ENCODE measurements around the gene GJB3.

GJB3 gene

GRCh38 chr1:34781071-34781843, at the start of gene GJB3:
GJB3 (plus strand) TSS chr1:34781214; CDS start chr1:34784763, 3,549 bp downstream.
- TF ChIP-seq EGR1 (IDR thresholded peaks at IDR 0.05) (peak; percentile 71), TEAD4 (IDR thresholded peaks at IDR 0.05) (no peak), CREB1 (IDR thresholded peaks at IDR 0.05; ENCODE audit: low read depth) (no peak), USF1 (IDR thresholded peaks at IDR 0.05) (no peak), EP300 (IDR thresholded peaks at IDR 0.05; ENCODE audit: borderline replicate concordance) (no peak; the same call in 1 of the 2 replicates), FOXM1 (IDR thresholded peaks at IDR 0.05; ENCODE audit: borderline replicate concordance, low read depth) (no peak), TCF12 (IDR thresholded peaks at IDR 0.05; ENCODE audit: low read depth) (0 out of 2 replicates have a peak, but pooled peaks have one; percentile 39), ZBTB7A (IDR thresholded peaks at IDR 0.05; ENCODE audit: low read depth) (no peak; the same call in 1 of the 2 replicates), TAF1 (IDR thresholded peaks at IDR 0.05; ENCODE audit: low read depth) (no peak), REST (IDR thresholded peaks at IDR 0.05; ENCODE audit: low read depth) (no peak), YY1 (IDR thresholded peaks at IDR 0.05; ENCODE audit: low read depth) (no peak), NFIC (IDR thresholded peaks at IDR 0.05) (peak; percentile 33; the same call in 1 of the 2 replicates), CEBPB (IDR thresholded peaks at IDR 0.05) (no peak), RAD21 (IDR thresholded peaks at IDR 0.05; ENCODE audit: low read depth) (no peak), MAX (IDR thresholded peaks at IDR 0.05) (0 out of 2 replicates have a peak, but pooled peaks have one; percentile 33)

- no peak for TF ChIP-seq REST (IDR thresholded peaks at IDR 0.05; ENCODE audit: low read depth)
Observed at GRCh38 chr1:34736692-34737091, 44.3 kb upstream of the GJB3 start.

- TF ChIP-seq USF1 (IDR thresholded peaks at IDR 0.05) (no peak), NFIC (IDR thresholded peaks at IDR 0.05) (no peak), CEBPB (IDR thresholded peaks at IDR 0.05) (no peak), YY1 (IDR thresholded peaks at IDR 0.05; ENCODE audit: low read depth) (no peak), RAD21 (IDR thresholded peaks at IDR 0.05; ENCODE audit: low read depth) (no peak), REST (IDR thresholded peaks at IDR 0.05; ENCODE audit: low read depth) (no peak), CREB1 (IDR thresholded peaks at IDR 0.05; ENCODE audit: low read depth) (no peak), FOXM1 (IDR thresholded peaks at IDR 0.05; ENCODE audit: borderline replicate concordance, low read depth) (no peak), MAX (IDR thresholded peaks at IDR 0.05) (no peak)
Observed at GRCh38 chr1:34739613-34740012, 41.4 kb upstream of the GJB3 start.

GRCh38 chr1:34740161-34740868, 40.7 kb upstream of the GJB3 start:
- TF ChIP-seq NFIC (IDR thresholded peaks at IDR 0.05) (no peak), REST (IDR thresholded peaks at IDR 0.05; ENCODE audit: low read depth) (no peak), EP300 (IDR thresholded peaks at IDR 0.05; ENCODE audit: borderline replicate concordance) (no peak), EGR1 (IDR thresholded peaks at IDR 0.05) (no peak), TAF1 (IDR thresholded peaks at IDR 0.05; ENCODE audit: low read depth) (no peak), FOXM1 (IDR thresholded peaks at IDR 0.05; ENCODE audit: borderline replicate concordance, low read depth) (no peak), TEAD4 (IDR thresholded peaks at IDR 0.05) (no peak), TCF12 (IDR thresholded peaks at IDR 0.05; ENCODE audit: low read depth) (no peak), CEBPB (IDR thresholded peaks at IDR 0.05) (no peak), MAX (IDR thresholded peaks at IDR 0.05) (no peak), YY1 (IDR thresholded peaks at IDR 0.05; ENCODE audit: low read depth) (no peak), CREB1 (IDR thresholded peaks at IDR 0.05; ENCODE audit: low read depth) (no peak), RAD21 (IDR thresholded peaks at IDR 0.05; ENCODE audit: low read depth) (no peak), USF1 (IDR thresholded peaks at IDR 0.05) (no peak), ZBTB7A (IDR thresholded peaks at IDR 0.05; ENCODE audit: low read depth) (no peak)
